Body of pancreas (tissue), 4 donors: ENCODE data around the gene CDK14. TPM values are rescaled to one million over a fixed set of nuclear protein-coding genes. Genes with fewer than 3 reads are reported as not detected.

ENCODE experiments used
- ATAC-seq: fragments of 150-250 bp; one replicate; pipeline ENCODE4 v1.9.1; 2016
- DNase-seq, 4 donors: peaks; one replicate each; pipeline ENCODE4 v3.0.0-alpha.2; 2019
- H3K27ac ChIP-seq, 4 donors: fragments of 200-600 bp; sonication (generic); 1 replicate in 3 of 4; 2 replicates in 1 of 4; pipeline versions ENCODE4 v1.5.1 to v1.6.1; 2016 to 2019; ENCODE audit warnings: mild to moderate bottlenecking in 1 of 4, mixed read lengths in 1 of 4, moderate library complexity in 1 of 4
- H3K27me3 ChIP-seq, 2 donors: fragments of 200-600 bp; sonication (generic); one replicate each; pipeline ENCODE4 v1.6.0; 2016; ENCODE audit warnings: mild to moderate bottlenecking in 1 of 2
- H3K36me3 ChIP-seq, 2 donors: fragments of 200-600 bp; sonication (generic); replicated peaks in 1 of 2; 2 replicates each; pipeline ENCODE4 v1.5.1; 2016; ENCODE audit warnings: low read depth in 2 of 2; ENCODE audit not compliant: insufficient read depth in 1 of 2
- H3K4me1 ChIP-seq: fragments of 200-600 bp; sonication (generic); one replicate; pipeline ENCODE4 v1.6.0; 2016
- H3K4me3 ChIP-seq, 2 donors: fragments of 200-600 bp; sonication (generic); 1 replicate in 1 of 2; 2 replicates in 1 of 2; pipeline ENCODE4 v1.5.1; 2016 to 2019
- H3K9me3 ChIP-seq, 3 donors: fragments of 200-600 bp; sonication (generic); 1 replicate in 2 of 3; 2 replicates in 1 of 3; pipeline ENCODE4 v1.5.1; 2016
- POLR2A ChIP-seq, 3 donors: fragments of 450-650 bp; IDR thresholded peaks; one replicate each; pipeline ENCODE4 v1.6.1; 2016; ENCODE audit warnings: antibody characterized with exemption in 3 of 3, mild to moderate bottlenecking in 2 of 3
- WGBS, 2 donors: methylation state at CpG; one replicate each; pipeline ENCODE4 v1.1.5; 2017; 5-methylcytosine and 5-hydroxymethylcytosine counted together
- intact Hi-C: fragments of 100-400 bp; cut with DNase I; formaldehyde crosslinking; loops from one replicate; pipeline ENCODE4 v1.15.1; 2023
- total RNA-seq, 2 donors: library from RNA; depleted of rRNA; stranded (reverse); fragments of >200 nt; gene quantifications; one replicate each; pipeline ENCODE4 v1.1.0, GENCODE V29; 2016
- TF ChIP-seq, protein P1 (sequence below), 7 experiments: fragments of 450-650 bp in 4 of 7; fragments of 200-600 bp in 3 of 7; sonication (generic) in 3 of 7; IDR thresholded peaks; one replicate each; pipeline ENCODE4 v1.5.1; 2016 to 2019; ENCODE audit warnings: antibody characterized with exemption in 7 of 7

The CDK14 gene
- total RNA-seq, 2 donors from 2014 or later = 21.8 to 35.6 TPM

DNA sequence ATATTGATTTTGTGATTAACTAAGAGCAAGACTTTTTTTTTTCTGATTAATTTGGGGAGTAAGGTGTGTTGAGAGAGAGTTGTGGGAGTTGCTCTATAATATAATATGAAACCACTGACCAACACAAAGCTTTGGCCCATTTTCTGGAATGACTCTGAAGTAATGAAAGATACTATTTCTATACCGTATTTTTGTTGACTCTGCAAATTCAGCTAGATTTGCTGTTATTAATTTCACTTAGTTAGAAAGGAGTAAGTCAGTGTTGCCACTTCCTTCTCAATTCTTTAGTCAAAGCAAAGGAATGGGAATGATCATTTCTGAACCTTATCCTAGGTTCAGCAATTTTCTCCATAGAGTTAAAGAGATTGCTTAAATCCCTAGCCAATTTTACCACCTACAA is 355.1 kb downstream of the CDK14 start:
- ATAC-seq (no peak), DNase-seq (no peak)
- WGBS, 2 donors = 37 to 48% methylated on average over 1 of the region's 1 CpG
- H3K9me3 ChIP-seq = no peaks in the 10 kb centered on the region
- intact Hi-C loops = no loop called here
- TF ChIP-seq POLR2A (IDR thresholded peaks at IDR 0.05) = no peak
- TF ChIP-seq, protein P1, sequence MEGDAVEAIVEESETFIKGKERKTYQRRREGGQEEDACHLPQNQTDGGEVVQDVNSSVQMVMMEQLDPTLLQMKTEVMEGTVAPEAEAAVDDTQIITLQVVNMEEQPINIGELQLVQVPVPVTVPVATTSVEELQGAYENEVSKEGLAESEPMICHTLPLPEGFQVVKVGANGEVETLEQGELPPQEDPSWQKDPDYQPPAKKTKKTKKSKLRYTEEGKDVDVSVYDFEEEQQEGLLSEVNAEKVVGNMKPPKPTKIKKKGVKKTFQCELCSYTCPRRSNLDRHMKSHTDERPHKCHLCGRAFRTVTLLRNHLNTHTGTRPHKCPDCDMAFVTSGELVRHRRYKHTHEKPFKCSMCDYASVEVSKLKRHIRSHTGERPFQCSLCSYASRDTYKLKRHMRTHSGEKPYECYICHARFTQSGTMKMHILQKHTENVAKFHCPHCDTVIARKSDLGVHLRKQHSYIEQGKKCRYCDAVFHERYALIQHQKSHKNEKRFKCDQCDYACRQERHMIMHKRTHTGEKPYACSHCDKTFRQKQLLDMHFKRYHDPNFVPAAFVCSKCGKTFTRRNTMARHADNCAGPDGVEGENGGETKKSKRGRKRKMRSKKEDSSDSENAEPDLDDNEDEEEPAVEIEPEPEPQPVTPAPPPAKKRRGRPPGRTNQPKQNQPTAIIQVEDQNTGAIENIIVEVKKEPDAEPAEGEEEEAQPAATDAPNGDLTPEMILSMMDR (IDR thresholded peaks at IDR 0.05) = no peak
- no peak overlapping the region for H3K4me3 ChIP-seq
- H3K36me3 ChIP-seq = no peaks in the 10 kb centered on the region
- no peaks in the 10 kb centered on the region for H3K27me3 ChIP-seq
- peaks cover 31% of the 10 kb centered on the region for H3K4me1 ChIP-seq
- no peak overlapping the region for H3K27ac ChIP-seq

- TF ChIP-seq POLR2A (IDR thresholded peaks at IDR 0.05) = no peak
- TF ChIP-seq, protein P1 (IDR thresholded peaks at IDR 0.05) = no peak
- intact Hi-C loops = no loop called here
- H3K27me3 ChIP-seq = no peaks in the 10 kb centered on the region
- no peaks in the 10 kb centered on the region for H3K9me3 ChIP-seq
- peak; percentile 64 for ATAC-seq
- peaks cover 31% of the 10 kb centered on the region for H3K4me1 ChIP-seq
- no peak overlapping the region for H3K4me3 ChIP-seq
- DNase-seq = no peak
- H3K36me3 ChIP-seq = no peaks in the 10 kb centered on the region
- WGBS, 2 donors = 79% methylated on average over 7 of the region's 7 CpGs
- peak overlapping the region in 1 of 4 donors; percentile 2 for H3K27ac ChIP-seq
Measured at GRCh38 chr7:90951986-90952954, 356.1 kb downstream of the CDK14 start.

DNA sequence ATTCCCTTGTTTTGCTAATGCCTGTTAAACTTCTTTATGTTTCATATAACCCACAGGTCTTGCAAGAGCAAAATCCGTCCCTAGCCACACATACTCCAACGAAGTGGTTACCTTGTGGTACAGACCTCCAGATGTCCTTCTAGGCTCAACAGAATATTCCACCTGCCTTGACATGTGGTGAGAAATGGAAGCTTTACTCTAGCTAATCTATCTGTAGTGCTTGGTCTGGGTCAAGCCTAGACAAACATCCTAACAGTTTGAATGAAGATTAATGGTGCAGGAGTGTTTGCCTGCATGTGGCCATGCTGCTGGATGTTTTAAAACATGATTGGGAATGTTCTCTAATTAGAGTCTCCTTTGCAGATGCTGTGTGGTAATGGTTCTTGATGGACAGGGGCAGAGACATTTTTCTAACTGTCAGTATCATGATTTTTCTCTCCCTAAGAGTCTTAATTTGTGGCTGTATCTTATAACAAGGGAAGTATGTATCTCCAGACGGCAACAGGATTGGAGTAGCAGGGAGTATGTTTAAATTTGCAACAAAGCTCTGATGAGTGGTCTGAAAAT is 359.6 kb downstream of the CDK14 start:
- no peak overlapping the region for H3K4me3 ChIP-seq
- no peaks in the 10 kb centered on the region for H3K9me3 ChIP-seq
- no peak overlapping the region for H3K27ac ChIP-seq
- H3K36me3 ChIP-seq = no peaks in the 10 kb centered on the region
- ATAC-seq = no peak
- H3K4me1 ChIP-seq = peaks cover 31% of the 10 kb centered on the region
- WGBS, 2 donors = 71 to 77% methylated on average over 3 of the region's 3 CpGs
- TF ChIP-seq POLR2A (IDR thresholded peaks at IDR 0.05) = no peak
- TF ChIP-seq, protein P1 (IDR thresholded peaks at IDR 0.05) = no peak
- intact Hi-C loops = no loop called here
- H3K27me3 ChIP-seq = no peaks in the 10 kb centered on the region
- DNase-seq = no peak

DNA sequence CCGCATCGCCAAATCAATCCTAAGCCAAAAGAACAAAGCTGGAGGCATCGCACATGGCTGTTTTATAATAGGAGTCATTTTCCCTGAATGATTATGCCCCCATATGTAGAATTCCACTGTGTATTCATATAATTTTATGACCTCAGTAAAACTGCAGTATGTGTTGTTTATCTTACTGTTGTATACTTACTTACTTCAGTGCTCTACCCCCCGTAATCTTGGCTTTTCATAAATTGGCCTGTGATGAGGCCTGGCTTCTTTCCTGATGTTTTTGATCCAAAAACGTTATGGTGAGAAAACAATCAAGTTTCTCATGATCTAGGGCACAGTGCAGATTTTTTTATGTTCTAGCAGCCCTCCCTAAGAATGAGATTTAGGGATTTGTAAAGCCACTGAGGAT is 361.8 kb downstream of the CDK14 start:
- Histone ChIP-seq H3K27ac (no peak overlapping the region), H3K4me1 (peaks cover 19% of the 10 kb centered on the region), H3K4me3 (no peak overlapping the region), H3K36me3 (no peaks in the 10 kb centered on the region), H3K9me3 (no peaks in the 10 kb centered on the region), H3K27me3 (no peaks in the 10 kb centered on the region)
- ATAC-seq = no peak
- 81 to 82% methylated on average over 5 of the region's 5 CpGs for WGBS, 2 donors
- no peak for TF ChIP-seq POLR2A (IDR thresholded peaks at IDR 0.05)
- TF ChIP-seq, protein P1 (IDR thresholded peaks at IDR 0.05) = no peak
- intact Hi-C loops = no loop called here
- no peak for DNase-seq
